GM12864 (cell line): ENCODE results near the gene PELI2.

Experiments used
- DNase-seq: peaks from one replicate; pipeline ENCODE4 v3.0.0-alpha.2; 2011; ENCODE audit warnings: low read depth
- H3K4me3 ChIP-seq: 2 replicates; pipeline ENCODE4 v1.5.1; 2011; ENCODE audit warnings: mild to moderate bottlenecking, low read depth, low read length, control low read depth
- CTCF ChIP-seq: IDR thresholded peaks from 2 replicates; pipeline ENCODE4 v1.5.1; 2011; ENCODE audit warnings: low read depth, mild to moderate bottlenecking, moderate library complexity, low read length, control low read depth, inconsistent platforms; ENCODE audit errors: missing control alignments

Gene PELI2

GRCh38 chr14:56313789-56314188, 195.6 kb downstream of the PELI2 start:
- TF ChIP-seq CTCF: no peak
- H3K4me3 ChIP-seq: no peak overlapping the region
- DNase-seq: no peak

GRCh38 chr14:56318393-56319115, 200.3 kb downstream of the PELI2 start:
- H3K4me3 ChIP-seq: no peak overlapping the region
- DNase-seq: no peak
- no peak for TF ChIP-seq CTCF

GRCh38 chr14:56321861-56322260, 203.7 kb downstream of the PELI2 start:
- TF ChIP-seq CTCF: no peak
- no peak overlapping the region for H3K4me3 ChIP-seq
- no peak for DNase-seq

GRCh38 chr14:56322531-56322930, 204.3 kb downstream of the PELI2 start:
- TF ChIP-seq CTCF: no peak
- no peak overlapping the region for H3K4me3 ChIP-seq
- no peak for DNase-seq

GRCh38 chr14:56324454-56324853, 206.2 kb downstream of the PELI2 start:
- no peak overlapping the region for H3K4me3 ChIP-seq
- TF ChIP-seq CTCF: no peak
- no peak for DNase-seq

GRCh38 chr14:56324856-56325699, 206.9 kb downstream of the PELI2 start:
- TF ChIP-seq CTCF: no peak
- H3K4me3 ChIP-seq: no peak overlapping the region
- DNase-seq: no peak
